ENCODE data around the gene ITIH5.

DNA sequence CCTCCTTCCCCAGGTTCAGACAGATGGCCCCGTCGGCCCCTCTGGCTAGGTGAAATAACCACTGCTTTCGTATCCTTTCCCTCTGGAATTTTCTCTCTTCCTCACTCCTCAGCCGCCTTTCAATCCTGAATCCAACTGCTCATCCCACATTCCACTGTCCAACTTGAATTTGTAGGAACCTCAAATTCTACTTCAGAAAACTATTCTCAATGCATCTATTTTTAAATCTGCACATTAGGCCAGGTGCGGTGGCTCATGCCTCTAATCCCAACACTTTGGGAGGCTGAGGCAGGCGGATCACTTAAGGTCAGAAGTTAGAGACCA, 78.9 kb downstream of the ITIH5 start:
- TF ChIP-seq, protein P1, sequence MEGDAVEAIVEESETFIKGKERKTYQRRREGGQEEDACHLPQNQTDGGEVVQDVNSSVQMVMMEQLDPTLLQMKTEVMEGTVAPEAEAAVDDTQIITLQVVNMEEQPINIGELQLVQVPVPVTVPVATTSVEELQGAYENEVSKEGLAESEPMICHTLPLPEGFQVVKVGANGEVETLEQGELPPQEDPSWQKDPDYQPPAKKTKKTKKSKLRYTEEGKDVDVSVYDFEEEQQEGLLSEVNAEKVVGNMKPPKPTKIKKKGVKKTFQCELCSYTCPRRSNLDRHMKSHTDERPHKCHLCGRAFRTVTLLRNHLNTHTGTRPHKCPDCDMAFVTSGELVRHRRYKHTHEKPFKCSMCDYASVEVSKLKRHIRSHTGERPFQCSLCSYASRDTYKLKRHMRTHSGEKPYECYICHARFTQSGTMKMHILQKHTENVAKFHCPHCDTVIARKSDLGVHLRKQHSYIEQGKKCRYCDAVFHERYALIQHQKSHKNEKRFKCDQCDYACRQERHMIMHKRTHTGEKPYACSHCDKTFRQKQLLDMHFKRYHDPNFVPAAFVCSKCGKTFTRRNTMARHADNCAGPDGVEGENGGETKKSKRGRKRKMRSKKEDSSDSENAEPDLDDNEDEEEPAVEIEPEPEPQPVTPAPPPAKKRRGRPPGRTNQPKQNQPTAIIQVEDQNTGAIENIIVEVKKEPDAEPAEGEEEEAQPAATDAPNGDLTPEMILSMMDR (IDR thresholded peaks at IDR 0.05; ENCODE audit: control extremely low read depth in 1 of 3, insufficient read depth in 1 of 3, low read depth in 1 of 3, low read length in 3 of 3) = no peak
- TF ChIP-seq, protein P2, sequence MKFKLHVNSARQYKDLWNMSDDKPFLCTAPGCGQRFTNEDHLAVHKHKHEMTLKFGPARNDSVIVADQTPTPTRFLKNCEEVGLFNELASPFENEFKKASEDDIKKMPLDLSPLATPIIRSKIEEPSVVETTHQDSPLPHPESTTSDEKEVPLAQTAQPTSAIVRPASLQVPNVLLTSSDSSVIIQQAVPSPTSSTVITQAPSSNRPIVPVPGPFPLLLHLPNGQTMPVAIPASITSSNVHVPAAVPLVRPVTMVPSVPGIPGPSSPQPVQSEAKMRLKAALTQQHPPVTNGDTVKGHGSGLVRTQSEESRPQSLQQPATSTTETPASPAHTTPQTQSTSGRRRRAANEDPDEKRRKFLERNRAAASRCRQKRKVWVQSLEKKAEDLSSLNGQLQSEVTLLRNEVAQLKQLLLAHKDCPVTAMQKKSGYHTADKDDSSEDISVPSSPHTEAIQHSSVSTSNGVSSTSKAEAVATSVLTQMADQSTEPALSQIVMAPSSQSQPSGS (IDR thresholded peaks at IDR 0.05; ENCODE audit: low read length) = no peak
- no peak for TF ChIP-seq SP1 (IDR thresholded peaks at IDR 0.05; ENCODE audit: low read depth, low read length)
- no peak for TF ChIP-seq SP2 (IDR thresholded peaks at IDR 0.05; ENCODE audit: low read length)
- no peak for TF ChIP-seq RNF2 (IDR thresholded peaks at IDR 0.05; ENCODE audit: borderline replicate concordance, low read depth, low read length, missing control alignments, poor library complexity, severe bottlenecking)
- TF ChIP-seq, protein P3, sequence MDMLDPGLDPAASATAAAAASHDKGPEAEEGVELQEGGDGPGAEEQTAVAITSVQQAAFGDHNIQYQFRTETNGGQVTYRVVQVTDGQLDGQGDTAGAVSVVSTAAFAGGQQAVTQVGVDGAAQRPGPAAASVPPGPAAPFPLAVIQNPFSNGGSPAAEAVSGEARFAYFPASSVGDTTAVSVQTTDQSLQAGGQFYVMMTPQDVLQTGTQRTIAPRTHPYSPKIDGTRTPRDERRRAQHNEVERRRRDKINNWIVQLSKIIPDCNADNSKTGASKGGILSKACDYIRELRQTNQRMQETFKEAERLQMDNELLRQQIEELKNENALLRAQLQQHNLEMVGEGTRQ (IDR thresholded peaks at IDR 0.05; ENCODE audit: low read length) = no peak
- TF ChIP-seq TAF7 (optimal IDR thresholded peaks at IDR 0.05; ENCODE audit: borderline replicate concordance, low read depth, low read length) = no peak
- TF ChIP-seq YY1 (IDR thresholded peaks at IDR 0.05; ENCODE audit: low read depth, low read length) = no peak
- no peak for TF ChIP-seq EP300 (IDR thresholded peaks at IDR 0.05; ENCODE audit: borderline replicate concordance in 1 of 2, low read depth in 2 of 2, low read length in 2 of 2)
- no peak for TF ChIP-seq SIN3A (conservative IDR thresholded peaks at IDR 0.05 in 1 of 2, IDR thresholded peaks at IDR 0.05 in 1 of 2; ENCODE audit: low read depth in 1 of 2, low read length in 2 of 2)
- no peak for TF ChIP-seq RAD21 (IDR thresholded peaks at IDR 0.05 in 1 of 2, conservative IDR thresholded peaks at IDR 0.05 in 1 of 2; ENCODE audit: low read depth in 2 of 2, low read length in 2 of 2)

All from H1 (cell line).